GM21529 (cell line): ENCODE measurements around the gene CLECL1.
"Not testable (repeated sequence)": the region's sequence is repeated elsewhere in the genome, so short reads cannot be mapped to it uniquely, and the experiment has no call there.

Source experiments
- ATAC-seq: cut with Tn5 transposase; IDR thresholded peaks from one replicate; pipeline ENCODE4 v1.9.1; 2021; ENCODE audit not compliant: unreplicated experiment

CLECL1 gene

GRCh38 chr12:9724023-9724422 is 8.9 kb downstream of the CLECL1 start:
- ATAC-seq = no peak

GRCh38 chr12:9721394-9722092 is 11.4 kb downstream of the CLECL1 start:
- ATAC-seq = peak; percentile 69

GRCh38 chr12:9719790-9720189 is 13.1 kb downstream of the CLECL1 start:
- ATAC-seq = no peak

GRCh38 chr12:9718968-9719367 is 13.9 kb downstream of the CLECL1 start:
- ATAC-seq = no peak

GRCh38 chr12:9717070-9717925 is 15.6 kb downstream of the CLECL1 start:
- no peak for ATAC-seq

- ATAC-seq = peak; percentile 78
Measured at GRCh38 chr12:9713032-9713558, 19.8 kb downstream of the CLECL1 start.

GRCh38 chr12:9711664-9712063 is 21.2 kb downstream of the CLECL1 start:
- no peak for ATAC-seq

- no peak for ATAC-seq
Measured at GRCh38 chr12:9710584-9711375, 22.1 kb downstream of the CLECL1 start.

GRCh38 chr12:9708853-9709252 is 24.0 kb downstream of the CLECL1 start:
- no peak for ATAC-seq

- no peak for ATAC-seq
Measured at GRCh38 chr12:9707864-9708808, 24.8 kb downstream of the CLECL1 start.

- no peak for ATAC-seq
Measured at GRCh38 chr12:9707356-9707755, 25.5 kb downstream of the CLECL1 start.

- ATAC-seq = no peak
Measured at GRCh38 chr12:9706086-9706685, 26.7 kb downstream of the CLECL1 start.

- not testable (repeated sequence) for ATAC-seq
Measured at GRCh38 chr12:9704561-9704960, 28.3 kb downstream of the CLECL1 start.

GRCh38 chr12:9702255-9702654 is 30.6 kb downstream of the CLECL1 start:
- no peak for ATAC-seq

GRCh38 chr12:9701380-9702154 is 31.3 kb downstream of the CLECL1 start:
- no peak for ATAC-seq

- no peak for ATAC-seq
Measured at GRCh38 chr12:9700606-9700956, 32.3 kb downstream of the CLECL1 start.

GRCh38 chr12:9699898-9700605 is 32.8 kb downstream of the CLECL1 start:
- no peak for ATAC-seq

GRCh38 chr12:9699269-9699897 is 33.5 kb downstream of the CLECL1 start:
- ATAC-seq = no peak
